ENCODE data around the gene NFKBIE.
A peak's percentile ranks its signal among the peaks of the same experiment; 100 is the strongest.

NFKBIE gene

GRCh38 chr6:44302856-44303255 lies 37.5 kb upstream of the NFKBIE start:
- DNase-seq (ENCODE audit: low spot score in 2 of 2) = no peak
- Histone ChIP-seq H3K36me3 (replicated peaks) (peaks cover 67% of the 10 kb centered on the region), H3K4me3 (no peak overlapping the region), H3K9me3 (no peaks in the 10 kb centered on the region), H3K27me3 (ENCODE audit: low read depth) (peaks cover 5% of the 10 kb centered on the region; the same call in 1 of the 2 replicates), H3K4me1 (no peaks in the 10 kb centered on the region)
- in situ Hi-C loops (cut with MboI; ENCODE audit: low sequenced_read_pairs) = no loop called here

DNA sequence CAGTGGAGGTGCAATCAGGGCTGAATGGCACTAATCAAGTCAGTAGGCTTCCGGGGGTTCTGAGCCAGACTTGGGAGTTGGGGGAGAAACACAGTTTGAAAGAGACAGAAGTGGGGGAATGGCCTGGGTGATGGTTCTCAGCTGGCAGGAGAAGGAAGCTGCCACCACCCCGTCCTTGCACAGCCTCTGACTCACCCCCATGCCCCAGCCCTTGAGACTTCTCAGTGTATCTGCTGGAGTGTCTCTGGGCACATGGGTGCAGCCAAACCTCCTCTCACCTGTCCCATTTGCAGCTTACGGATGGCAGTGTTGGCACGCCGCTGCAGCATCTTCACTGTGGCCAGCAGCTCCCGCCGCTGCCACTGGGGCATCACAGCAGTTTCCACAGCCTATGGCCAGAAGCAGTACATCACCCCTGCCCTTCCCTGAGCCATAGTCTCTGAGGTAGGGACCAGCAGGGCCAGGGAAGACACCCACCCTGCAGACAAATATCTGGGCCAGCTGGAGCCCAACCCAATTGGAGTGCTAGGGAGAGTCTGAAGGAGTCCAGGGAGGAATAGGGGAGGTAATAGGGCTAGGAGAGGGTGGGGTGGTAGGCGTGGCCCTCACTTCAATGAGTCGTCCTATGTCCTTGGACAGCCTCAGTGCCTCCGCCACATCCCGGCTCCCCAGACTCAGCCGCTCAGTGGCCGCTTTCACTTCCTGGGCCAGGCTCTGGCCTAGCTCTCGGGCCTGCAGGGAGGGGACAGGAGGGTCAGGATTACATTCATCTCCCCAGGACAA lies 36.6 kb upstream of the NFKBIE start:
- H3K36me3 ChIP-seq (replicated peaks) = peaks cover 58% of the 10 kb centered on the region
- in situ Hi-C loops (cut with MboI; ENCODE audit: low sequenced_read_pairs) = no loop called here
- DNase-seq (ENCODE audit: low spot score in 2 of 2) = no peak
- H3K4me3 ChIP-seq = no peak overlapping the region
- peaks cover 13% of the 10 kb centered on the region for H3K27me3 ChIP-seq (ENCODE audit: low read depth)
- H3K4me1 ChIP-seq = no peaks in the 10 kb centered on the region
- no peaks in the 10 kb centered on the region for H3K9me3 ChIP-seq

DNA sequence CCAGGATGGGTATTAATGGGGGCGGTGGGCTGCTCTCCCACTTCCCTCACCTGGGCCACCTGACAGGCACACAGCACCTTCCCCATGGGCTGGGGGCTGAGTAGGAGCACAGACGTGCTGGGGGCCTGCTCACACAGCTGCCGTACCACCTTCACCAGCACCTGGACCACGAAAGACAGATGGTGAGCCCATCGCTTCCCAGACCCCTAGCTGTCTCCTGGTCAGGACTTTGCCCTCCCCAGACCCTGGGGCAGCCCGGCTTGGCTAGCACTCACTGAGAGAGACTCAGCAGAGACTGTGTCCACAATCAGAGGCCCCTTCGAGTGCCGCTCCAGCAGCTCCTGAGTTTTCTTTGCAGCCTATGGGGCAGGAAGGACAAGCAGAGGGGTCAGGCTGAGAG lies 35.8 kb upstream of the NFKBIE start:
- no peaks in the 10 kb centered on the region for H3K4me1 ChIP-seq
- H3K36me3 ChIP-seq (replicated peaks) = peaks cover 53% of the 10 kb centered on the region
- DNase-seq (ENCODE audit: low spot score in 2 of 2) = no peak
- H3K9me3 ChIP-seq = no peaks in the 10 kb centered on the region
- H3K27me3 ChIP-seq (ENCODE audit: low read depth) = peaks cover 22% of the 10 kb centered on the region
- in situ Hi-C loops (cut with MboI; ENCODE audit: low sequenced_read_pairs) = no loop called here
- H3K4me3 ChIP-seq = no peak overlapping the region

- no peaks in the 10 kb centered on the region for H3K4me1 ChIP-seq
- in situ Hi-C loops (cut with MboI; ENCODE audit: low sequenced_read_pairs) = no loop called here
- peaks cover 48% of the 10 kb centered on the region for H3K36me3 ChIP-seq (replicated peaks)
- no peak for DNase-seq (ENCODE audit: low spot score in 2 of 2)
- H3K4me3 ChIP-seq = no peak overlapping the region
- no peaks in the 10 kb centered on the region for H3K9me3 ChIP-seq
- H3K27me3 ChIP-seq (ENCODE audit: low read depth) = peaks cover 27% of the 10 kb centered on the region
These were observed 35.0 kb upstream of the NFKBIE start for GRCh38 chr6:44300292-44300823.

GRCh38 chr6:44298864-44299263 lies 33.5 kb upstream of the NFKBIE start:
- H3K36me3 ChIP-seq (replicated peaks) = peaks cover 33% of the 10 kb centered on the region
- DNase-seq (ENCODE audit: low spot score in 2 of 2) = no peak
- H3K9me3 ChIP-seq = no peaks in the 10 kb centered on the region
- H3K4me1 ChIP-seq = no peaks in the 10 kb centered on the region
- in situ Hi-C loops (cut with MboI; ENCODE audit: low sequenced_read_pairs) = no loop called here
- H3K27me3 ChIP-seq (ENCODE audit: low read depth) = peaks cover 32% of the 10 kb centered on the region
- H3K4me3 ChIP-seq = no peak overlapping the region

GRCh38 chr6:44298055-44298803 lies 32.9 kb upstream of the NFKBIE start:
- Histone ChIP-seq H3K9me3 (no peaks in the 10 kb centered on the region), H3K27me3 (ENCODE audit: low read depth) (peaks cover 37% of the 10 kb centered on the region), H3K4me1 (no peaks in the 10 kb centered on the region), H3K36me3 (replicated peaks) (peaks cover 26% of the 10 kb centered on the region), H3K4me3 (no peak overlapping the region)
- in situ Hi-C loops (cut with MboI; ENCODE audit: low sequenced_read_pairs) = no loop called here
- no peak for DNase-seq (ENCODE audit: low spot score in 2 of 2)

- no peaks in the 10 kb centered on the region for H3K9me3 ChIP-seq
- H3K36me3 ChIP-seq (replicated peaks) = peaks cover 17% of the 10 kb centered on the region
- peak in 1 of 2 experiments; percentile 54 for DNase-seq (ENCODE audit: low spot score in 2 of 2)
- H3K4me1 ChIP-seq = no peaks in the 10 kb centered on the region
- peaks cover 42% of the 10 kb centered on the region for H3K27me3 ChIP-seq (ENCODE audit: low read depth)
- in situ Hi-C loops (cut with MboI; ENCODE audit: low sequenced_read_pairs) = no loop called here
- H3K4me3 ChIP-seq = peak overlapping the region; percentile 11; the same call in 1 of the 2 replicates
These were observed 32.0 kb upstream of the NFKBIE start for GRCh38 chr6:44297063-44298038.

DNA sequence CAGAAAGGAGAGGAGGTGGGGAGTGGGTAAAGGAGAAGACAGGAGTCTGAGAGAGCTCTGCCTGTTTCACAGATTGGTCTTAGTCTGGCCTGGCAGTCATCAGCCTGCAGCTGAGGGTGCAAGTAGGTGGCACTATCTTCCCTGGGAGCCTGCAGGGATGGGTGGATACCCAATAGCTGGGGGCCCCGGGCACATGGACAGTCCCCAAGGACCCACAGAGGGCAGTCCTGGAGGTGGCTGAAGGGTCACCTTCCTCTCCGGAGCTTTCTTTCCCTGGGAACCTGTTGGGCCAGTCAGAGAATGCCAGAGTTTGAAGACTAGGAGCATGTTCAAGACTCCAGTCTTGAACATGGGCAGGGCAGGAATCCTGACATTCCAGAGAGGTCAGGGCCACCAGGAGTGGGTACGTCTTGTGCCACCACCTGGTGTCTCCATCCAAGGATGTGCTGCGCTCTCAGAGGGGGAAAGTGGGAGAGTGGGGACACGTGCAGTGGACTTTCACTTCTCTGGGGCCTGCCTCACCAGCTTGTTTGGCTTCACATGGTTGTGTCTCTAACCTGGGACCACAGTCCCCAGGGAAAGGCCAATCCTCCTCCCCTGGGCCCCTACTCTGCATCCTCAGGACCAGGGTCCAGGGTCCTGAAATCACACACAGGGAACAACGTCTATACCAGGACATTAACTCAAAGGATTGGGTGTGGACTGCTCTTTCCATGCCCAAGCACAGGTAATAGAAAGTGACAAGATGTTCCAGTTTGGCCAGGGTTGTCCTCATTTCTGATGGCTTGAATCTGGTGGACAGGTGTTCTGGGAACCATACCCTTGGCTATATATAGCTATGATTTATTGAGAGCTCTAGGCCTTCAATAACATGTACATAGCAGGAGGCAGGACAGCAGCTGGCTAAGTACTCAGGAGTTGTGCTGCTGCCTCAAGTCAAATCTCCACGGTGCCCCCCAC lies 29.8 kb upstream of the NFKBIE start:
- H3K9me3 ChIP-seq = no peaks in the 10 kb centered on the region
- no peak overlapping the region for H3K4me3 ChIP-seq
- no peaks in the 10 kb centered on the region for H3K4me1 ChIP-seq
- DNase-seq (ENCODE audit: low spot score in 2 of 2) = no peak
- peaks cover 1% of the 10 kb centered on the region for H3K36me3 ChIP-seq (replicated peaks)
- peaks cover 64% of the 10 kb centered on the region for H3K27me3 ChIP-seq (ENCODE audit: low read depth)
- in situ Hi-C loops (cut with MboI; ENCODE audit: low sequenced_read_pairs) = no loop called here

DNA sequence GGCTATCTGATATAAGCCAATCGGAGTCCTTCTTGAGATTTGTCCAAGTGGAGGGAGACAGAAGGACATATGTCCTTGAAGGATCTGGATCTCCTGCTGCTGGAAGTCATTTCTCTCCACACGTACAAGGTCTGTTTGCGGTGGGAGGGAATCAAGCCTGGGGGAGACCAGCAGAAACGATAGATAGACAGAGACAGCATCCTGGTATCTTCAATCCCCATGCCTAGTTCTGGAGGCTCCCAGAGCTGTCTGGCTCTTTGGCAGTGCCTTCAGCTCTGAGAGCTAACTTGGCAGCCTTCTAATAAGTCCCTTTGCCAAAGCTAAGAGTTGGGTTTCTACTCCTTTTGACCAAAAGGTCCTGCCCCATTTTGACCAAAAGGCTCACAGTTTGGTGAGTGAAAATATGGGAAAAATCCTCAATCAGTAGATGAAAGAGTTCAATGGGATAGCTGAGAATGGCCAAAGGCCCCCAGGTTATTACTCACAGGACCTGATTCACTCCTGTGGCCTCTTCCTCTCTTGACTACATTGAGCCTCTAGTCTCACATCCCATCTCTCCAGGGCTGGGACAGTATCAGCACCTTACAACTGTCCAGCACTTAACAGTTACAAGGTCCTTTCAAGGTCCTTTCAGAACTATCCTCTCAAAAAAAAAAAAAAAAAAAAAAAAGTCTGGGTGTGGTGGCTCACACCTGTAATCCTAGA lies 27.5 kb upstream of the NFKBIE start:
- no peak for DNase-seq (ENCODE audit: low spot score in 2 of 2)
- Histone ChIP-seq H3K27me3 (ENCODE audit: low read depth) (peaks cover 72% of the 10 kb centered on the region), H3K4me1 (no peaks in the 10 kb centered on the region), H3K36me3 (replicated peaks) (no peaks in the 10 kb centered on the region), H3K9me3 (no peaks in the 10 kb centered on the region), H3K4me3 (no peak overlapping the region)
- in situ Hi-C loops (cut with MboI; ENCODE audit: low sequenced_read_pairs) = no loop called here

GRCh38 chr6:44291841-44292240 lies 26.5 kb upstream of the NFKBIE start:
- peaks cover 63% of the 10 kb centered on the region for H3K27me3 ChIP-seq (ENCODE audit: low read depth)
- H3K4me1 ChIP-seq = no peaks in the 10 kb centered on the region
- no peaks in the 10 kb centered on the region for H3K36me3 ChIP-seq (replicated peaks)
- in situ Hi-C loops (cut with MboI; ENCODE audit: low sequenced_read_pairs) = no loop called here
- H3K9me3 ChIP-seq = no peaks in the 10 kb centered on the region
- no peak for DNase-seq (ENCODE audit: low spot score in 2 of 2)
- H3K4me3 ChIP-seq = no peak overlapping the region

- Histone ChIP-seq H3K4me1 (no peaks in the 10 kb centered on the region), H3K36me3 (replicated peaks) (no peaks in the 10 kb centered on the region), H3K27me3 (ENCODE audit: low read depth) (peaks cover 64% of the 10 kb centered on the region), H3K9me3 (no peaks in the 10 kb centered on the region), H3K4me3 (no peak overlapping the region)
- DNase-seq (ENCODE audit: low spot score in 2 of 2) = no peak
- in situ Hi-C loops (cut with MboI; ENCODE audit: low sequenced_read_pairs) = no loop called here
These were observed 24.4 kb upstream of the NFKBIE start for GRCh38 chr6:44289726-44290260.

DNA sequence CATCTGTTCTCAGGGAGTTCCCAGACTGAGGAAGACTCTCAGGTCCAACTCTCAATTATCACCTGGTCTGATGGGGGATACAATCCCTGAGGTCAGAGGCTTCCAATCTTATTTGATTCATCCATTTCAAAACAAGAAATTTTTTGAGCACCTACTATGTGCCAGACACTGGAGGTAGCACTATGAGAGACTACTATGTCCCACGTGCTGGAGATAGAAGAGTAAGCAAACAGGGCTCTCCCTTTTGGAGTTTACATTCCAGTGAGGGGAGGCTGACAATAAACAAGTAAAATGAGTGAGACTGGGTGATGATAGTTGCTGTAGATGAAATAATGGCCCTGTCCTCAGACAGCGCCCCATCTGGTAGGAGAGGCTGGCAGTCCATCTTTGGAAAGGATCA lies 21.4 kb upstream of the NFKBIE start:
- Histone ChIP-seq H3K4me1 (no peaks in the 10 kb centered on the region), H3K9me3 (no peaks in the 10 kb centered on the region), H3K4me3 (no peak overlapping the region), H3K36me3 (replicated peaks) (no peaks in the 10 kb centered on the region), H3K27me3 (ENCODE audit: low read depth) (peaks cover 55% of the 10 kb centered on the region)
- in situ Hi-C loops (cut with MboI; ENCODE audit: low sequenced_read_pairs) = no loop called here
- DNase-seq (ENCODE audit: low spot score in 2 of 2) = no peak
